ENCODE data around the gene PTPN9. TPM values are rescaled to one million over a fixed set of nuclear protein-coding genes. Genes with fewer than 3 reads are reported as not detected.
A peak's percentile ranks its signal among the peaks of the same experiment; 100 is the strongest.

The PTPN9 gene
- total and polyA plus RNA-seq, 2 of the 13 experiments (the other 11 are each of a cell fraction or from before 2014, with no cell fraction given), result 16.6 to 19.9 TPM

GRCh38 chr15:75452865-75453702, 126.0 kb downstream of the PTPN9 start (continued):
- TF ChIP-seq RXRB (CRISPR knock-in tag; IDR thresholded peaks at IDR 0.05; ENCODE audit: borderline replicate concordance) (no peak), MXD1 (CRISPR knock-in tag; IDR thresholded peaks at IDR 0.05) (no peak; the same call in 1 of the 2 replicates), PREB (CRISPR knock-in tag; IDR thresholded peaks at IDR 0.05) (no peak), ZFP90 (CRISPR knock-in tag; IDR thresholded peaks at IDR 0.05; ENCODE audit: borderline replicate concordance) (no peak), ZNF710 (CRISPR knock-in tag; IDR thresholded peaks at IDR 0.05; ENCODE audit: borderline replicate concordance) (no peak), ZNF362 (CRISPR knock-in tag; IDR thresholded peaks at IDR 0.05; ENCODE audit: borderline replicate concordance) (no peak), SUZ12 (IDR thresholded peaks at IDR 0.05; ENCODE audit: low read depth, low read length) (no peak), MAFG (CRISPR knock-in tag; IDR thresholded peaks at IDR 0.05) (no peak), ZNF280B (CRISPR knock-in tag; IDR thresholded peaks at IDR 0.05; ENCODE audit: borderline replicate concordance) (no peak), RBM22 (optimal IDR thresholded peaks at IDR 0.05; ENCODE audit: low read length) (peak; percentile 11), ZHX1 (CRISPR knock-in tag; IDR thresholded peaks at IDR 0.05; ENCODE audit: low read depth) (no peak), ZNF614 (CRISPR knock-in tag; IDR thresholded peaks at IDR 0.05; ENCODE audit: borderline replicate concordance) (no peak), PHB2 (IDR thresholded peaks at IDR 0.05; ENCODE audit: partially characterized antibody) (no peak), ZNF556 (CRISPR knock-in tag; IDR thresholded peaks at IDR 0.05; ENCODE audit: borderline replicate concordance) (no peak), PITX1 (CRISPR knock-in tag; IDR thresholded peaks at IDR 0.05) (no peak), TFAP4 (IDR thresholded peaks at IDR 0.05; ENCODE audit: borderline replicate concordance, low read depth) (no peak), ZNF773 (CRISPR knock-in tag; IDR thresholded peaks at IDR 0.05; ENCODE audit: borderline replicate concordance) (no peak), IRX3 (CRISPR knock-in tag; IDR thresholded peaks at IDR 0.05; ENCODE audit: borderline replicate concordance, low read depth) (no peak)

All from HepG2 (cell line).